Osteoblast (primary cell): Measurements from ENCODE around the gene KTN1. TPM values are rescaled to one million over a fixed set of nuclear protein-coding genes. Genes with fewer than 3 reads are reported as not detected.

Source experiments
- DNase-seq: peaks from one replicate; pipeline ENCODE4 v3.0.0; 2011; ENCODE audit warnings: low spot score, mixed read lengths; ENCODE audit not compliant: insufficient read length; ENCODE audit errors: missing footprints
- H2AFZ ChIP-seq: 2 replicates; pipeline ENCODE4 v1.6.0; 2011; ENCODE audit warnings: mild to moderate bottlenecking, low read length
- H3K27ac ChIP-seq: 2 replicates; pipeline ENCODE4 v1.5.1; 2011; ENCODE audit warnings: mild to moderate bottlenecking, low read depth, low read length, moderate library complexity
- H3K27me3 ChIP-seq: 2 replicates; pipeline ENCODE4 v1.6.0; 2012; ENCODE audit warnings: mild to moderate bottlenecking, control low read depth, inconsistent platforms, low read length, moderate library complexity; ENCODE audit not compliant: insufficient read depth
- H3K36me3 ChIP-seq: 2 replicates; pipeline ENCODE4 v1.5.1; 2011; ENCODE audit warnings: mild to moderate bottlenecking, low read length, control low read depth, moderate library complexity; ENCODE audit not compliant: insufficient read depth
- H3K4me1 ChIP-seq: 2 replicates; pipeline ENCODE4 v1.5.1; 2011; ENCODE audit warnings: mild to moderate bottlenecking, low read length, control low read depth, moderate library complexity; ENCODE audit not compliant: insufficient read depth
- H3K4me2 ChIP-seq: 2 replicates; pipeline ENCODE4 v1.6.0; 2011; ENCODE audit warnings: mild to moderate bottlenecking, low read length; ENCODE audit not compliant: insufficient read depth
- H3K4me3 ChIP-seq: fragments of 200-600 bp; sonication (generic); 3 replicates; pipeline ENCODE4 v1.5.1; 2012; ENCODE audit warnings: mild to moderate bottlenecking, low read length, inconsistent platforms; ENCODE audit not compliant: insufficient read depth
- H3K79me2 ChIP-seq: 2 replicates; pipeline ENCODE4 v1.6.0; 2012; ENCODE audit warnings: mild to moderate bottlenecking, low read length, control low read depth, inconsistent platforms; ENCODE audit not compliant: insufficient read depth
- H3K9me3 ChIP-seq: 2 replicates; pipeline ENCODE4 v1.5.1; 2011; ENCODE audit warnings: low read depth, low read length, control low read depth
- H4K20me1 ChIP-seq: 2 replicates; pipeline ENCODE4 v1.6.0; 2012; ENCODE audit warnings: mild to moderate bottlenecking, low read length, control low read depth; ENCODE audit not compliant: insufficient read depth
- CTCF ChIP-seq: IDR thresholded peaks from 2 replicates; pipeline ENCODE4 v1.5.1; 2011; ENCODE audit warnings: mild to moderate bottlenecking, low read depth, low read length, moderate library complexity; ENCODE audit errors: extremely low read depth
- total RNA-seq: library from RNA; depleted of rRNA; stranded (reverse); fragments of >200 nt; gene quantifications from 2 replicates; pipeline ENCODE4 v1.2.3, GENCODE V29; 2012

Gene KTN1
- total RNA-seq, 1 donor, result 172 TPM

- no peak for TF ChIP-seq CTCF
- no peak overlapping the region for H3K4me2 ChIP-seq
- peaks cover 65% of the 10 kb centered on the region for H3K36me3 ChIP-seq
- H3K9me3 ChIP-seq, result no peaks in the 10 kb centered on the region
- H3K4me3 ChIP-seq, result no peak overlapping the region
- no peaks in the 10 kb centered on the region for H4K20me1 ChIP-seq
- no peaks in the 10 kb centered on the region for H3K4me1 ChIP-seq
- H3K79me2 ChIP-seq, result no peaks in the 10 kb centered on the region
- H2AFZ ChIP-seq, result no peak overlapping the region
- H3K27me3 ChIP-seq, result no peaks in the 10 kb centered on the region
- no peak overlapping the region for H3K27ac ChIP-seq
- no peak for DNase-seq
These were observed 74.2 kb downstream of the KTN1 start for GRCh38 chr14:55654243-55654642.

GRCh38 chr14:55661029-55661428, 81.0 kb downstream of the KTN1 start:
- no peak for TF ChIP-seq CTCF
- peaks cover 28% of the 10 kb centered on the region for H3K36me3 ChIP-seq
- no peaks in the 10 kb centered on the region for H3K4me1 ChIP-seq
- H2AFZ ChIP-seq, result no peak overlapping the region
- no peak overlapping the region for H3K27ac ChIP-seq
- no peaks in the 10 kb centered on the region for H4K20me1 ChIP-seq
- H3K27me3 ChIP-seq, result no peaks in the 10 kb centered on the region
- H3K9me3 ChIP-seq, result no peaks in the 10 kb centered on the region
- DNase-seq, result no peak
- no peak overlapping the region for H3K4me3 ChIP-seq
- no peaks in the 10 kb centered on the region for H3K79me2 ChIP-seq
- no peak overlapping the region for H3K4me2 ChIP-seq

GRCh38 chr14:55662752-55663151, 82.7 kb downstream of the KTN1 start:
- no peaks in the 10 kb centered on the region for H3K9me3 ChIP-seq
- H4K20me1 ChIP-seq, result no peaks in the 10 kb centered on the region
- H3K4me2 ChIP-seq, result no peak overlapping the region
- no peak overlapping the region for H3K4me3 ChIP-seq
- DNase-seq, result no peak
- no peaks in the 10 kb centered on the region for H3K79me2 ChIP-seq
- H3K36me3 ChIP-seq, result peaks cover 20% of the 10 kb centered on the region
- no peak for TF ChIP-seq CTCF
- no peaks in the 10 kb centered on the region for H3K27me3 ChIP-seq
- H3K27ac ChIP-seq, result no peak overlapping the region
- no peaks in the 10 kb centered on the region for H3K4me1 ChIP-seq
- H2AFZ ChIP-seq, result no peak overlapping the region

GRCh38 chr14:55665067-55665675, 85.2 kb downstream of the KTN1 start:
- Histone ChIP-seq H2AFZ (no peak overlapping the region), H3K9me3 (no peaks in the 10 kb centered on the region), H3K4me3 (no peak overlapping the region), H4K20me1 (no peaks in the 10 kb centered on the region), H3K79me2 (no peaks in the 10 kb centered on the region), H3K27me3 (no peaks in the 10 kb centered on the region), H3K27ac (no peak overlapping the region), H3K4me2 (no peak overlapping the region), H3K4me1 (no peaks in the 10 kb centered on the region), H3K36me3 (peaks cover 14% of the 10 kb centered on the region)
- DNase-seq, result peak; percentile 52
- TF ChIP-seq CTCF, result no peak
